MM.1S (cell line): ENCODE results near the gene ETNK2.

Experiments
- EZH2phosphoT487 ChIP-seq: fragments of 300-600 bp; sonication (generic); IDR thresholded peaks from 2 replicates; pipeline ENCODE4 v1.6.1; 2018; ENCODE audit warnings: antibody characterized with exemption, low read length
- TF ChIP-seq, protein P1 (sequence below): fragments of 300-600 bp; sonication (generic); IDR thresholded peaks from 2 replicates; pipeline ENCODE4 v1.5.1; 2016; ENCODE audit warnings: antibody characterized with exemption, low read length, mixed read lengths

DNA sequence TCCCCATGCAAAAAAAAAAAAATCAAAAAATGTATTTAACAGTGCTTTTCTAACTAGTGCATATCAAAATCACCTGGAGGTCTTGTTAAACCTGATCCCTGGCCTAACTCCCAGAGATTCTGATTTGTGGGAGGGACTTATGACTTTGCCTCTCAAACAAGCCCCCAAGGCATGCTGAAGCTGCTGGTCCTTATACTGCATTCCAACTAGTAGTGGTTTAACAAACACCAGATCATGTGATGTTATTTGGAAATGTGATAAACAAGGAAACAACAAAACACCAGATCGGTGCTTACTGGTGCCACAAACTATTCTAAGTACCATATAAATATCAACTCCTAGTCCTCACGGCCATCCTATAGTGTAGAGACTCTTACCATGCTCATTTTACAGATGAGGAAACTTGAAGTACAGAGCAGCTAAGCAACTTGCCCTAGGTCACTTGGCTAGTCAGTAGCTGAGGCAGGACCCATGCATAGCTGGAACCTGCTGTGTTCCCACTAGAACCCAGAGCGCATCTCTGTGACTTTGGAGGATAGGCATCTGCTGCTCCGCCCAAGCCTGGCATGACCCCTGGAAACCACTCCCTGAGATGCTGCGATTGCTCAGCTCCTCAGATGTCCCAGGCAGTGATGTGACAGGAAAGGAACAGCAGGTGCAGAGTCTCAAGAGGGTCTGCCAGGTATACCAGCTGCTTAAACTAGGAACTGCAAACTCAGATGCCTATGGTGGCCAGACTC, 40.8 kb downstream of the ETNK2 start:
- TF ChIP-seq, protein P1, sequence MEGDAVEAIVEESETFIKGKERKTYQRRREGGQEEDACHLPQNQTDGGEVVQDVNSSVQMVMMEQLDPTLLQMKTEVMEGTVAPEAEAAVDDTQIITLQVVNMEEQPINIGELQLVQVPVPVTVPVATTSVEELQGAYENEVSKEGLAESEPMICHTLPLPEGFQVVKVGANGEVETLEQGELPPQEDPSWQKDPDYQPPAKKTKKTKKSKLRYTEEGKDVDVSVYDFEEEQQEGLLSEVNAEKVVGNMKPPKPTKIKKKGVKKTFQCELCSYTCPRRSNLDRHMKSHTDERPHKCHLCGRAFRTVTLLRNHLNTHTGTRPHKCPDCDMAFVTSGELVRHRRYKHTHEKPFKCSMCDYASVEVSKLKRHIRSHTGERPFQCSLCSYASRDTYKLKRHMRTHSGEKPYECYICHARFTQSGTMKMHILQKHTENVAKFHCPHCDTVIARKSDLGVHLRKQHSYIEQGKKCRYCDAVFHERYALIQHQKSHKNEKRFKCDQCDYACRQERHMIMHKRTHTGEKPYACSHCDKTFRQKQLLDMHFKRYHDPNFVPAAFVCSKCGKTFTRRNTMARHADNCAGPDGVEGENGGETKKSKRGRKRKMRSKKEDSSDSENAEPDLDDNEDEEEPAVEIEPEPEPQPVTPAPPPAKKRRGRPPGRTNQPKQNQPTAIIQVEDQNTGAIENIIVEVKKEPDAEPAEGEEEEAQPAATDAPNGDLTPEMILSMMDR = no peak
- no peak for TF ChIP-seq EZH2phosphoT487
